Common myeloid progenitor, CD34-positive (primary cell): ENCODE results near the gene CDC14A.

Experiments
- CTCF ChIA-PET: fragments of 350-600 bp; sonication (Branson Sonifier 250); formaldehyde crosslinking; loops from one replicate; lab custom pipeline; 2021; ENCODE audit warnings: antibody characterized with exemption; lab: Charles Lee
- POLR2A ChIA-PET: fragments of 350-600 bp; sonication (Branson Sonifier 250); formaldehyde crosslinking; loops from one replicate; lab custom pipeline; 2021; ENCODE audit warnings: antibody characterized with exemption; lab: Charles Lee
- DNase-seq, 3 donors: peaks; one replicate each; pipeline versions ENCODE4 v3.0.0 to v3.0.0-alpha.2; 2013
- H3K27ac ChIP-seq, 2 experiments: 1 replicate in 1 of 2; 2 replicates in 1 of 2; pipeline ENCODE4 v1.7.0; 2013; ENCODE audit warnings: inconsistent platforms in 2 of 2, low read length in 2 of 2, mild to moderate bottlenecking in 2 of 2, low read depth in 1 of 2, moderate library complexity in 1 of 2; ENCODE audit not compliant: severe bottlenecking in 2 of 2, insufficient read depth in 1 of 2, poor library complexity in 1 of 2
- H3K27me3 ChIP-seq, 5 experiments: replicated peaks in 2 of 5; 1 replicate in 3 of 5; 2 replicates in 2 of 5; pipeline versions ENCODE4 v1.6.1 to v1.7.0; 2013; ENCODE audit warnings: low read length in 4 of 5, mild to moderate bottlenecking in 2 of 5, moderate library complexity in 2 of 5, inconsistent platforms in 1 of 5; ENCODE audit not compliant: insufficient read depth in 5 of 5, control insufficient read depth in 4 of 5
- H3K36me3 ChIP-seq, 4 experiments: 1 replicate in 2 of 4; 2 replicates in 2 of 4; pipeline versions ENCODE4 v1.6.1 to v1.7.0; 2013; ENCODE audit warnings: low read length in 3 of 4, control low read depth in 1 of 4, mild to moderate bottlenecking in 1 of 4; ENCODE audit not compliant: control insufficient read depth in 4 of 4, insufficient read depth in 4 of 4
- H3K4me1 ChIP-seq, 4 experiments: 1 replicate in 3 of 4; 2 replicates in 1 of 4; pipeline versions ENCODE4 v1.6.1 to v1.7.1; 2013; ENCODE audit warnings: low read length in 3 of 4, mild to moderate bottlenecking in 3 of 4, control low read depth in 1 of 4, inconsistent platforms in 1 of 4, moderate library complexity in 1 of 4; ENCODE audit not compliant: control insufficient read depth in 4 of 4, insufficient read depth in 4 of 4; ENCODE audit errors: control extremely low read depth in 1 of 4
- H3K4me3 ChIP-seq, 7 experiments: 1 replicate in 4 of 7; 2 replicates in 3 of 7; pipeline versions ENCODE4 v1.5.1 to v1.7.0; 2013; ENCODE audit warnings: mild to moderate bottlenecking in 7 of 7, low read length in 6 of 7, moderate library complexity in 6 of 7, inconsistent platforms in 2 of 7, low read depth in 2 of 7, control low read depth in 1 of 7; ENCODE audit not compliant: insufficient read depth in 4 of 7, control insufficient read depth in 1 of 7; ENCODE audit errors: extremely low read depth in 1 of 7
- H3K9me3 ChIP-seq, 5 experiments: 1 replicate in 4 of 5; 2 replicates in 1 of 5; pipeline versions ENCODE4 v1.6.1 to v1.7.1; 2013; ENCODE audit warnings: low read length in 4 of 5, mild to moderate bottlenecking in 2 of 5, inconsistent platforms in 1 of 5, low read depth in 1 of 5, moderate library complexity in 1 of 5; ENCODE audit not compliant: control insufficient read depth in 4 of 5, insufficient read depth in 2 of 5; ENCODE audit errors: control extremely low read depth in 1 of 5
- WGBS: methylation state at CpG from one replicate; pipeline ENCODE4 v1.1.5; 2013; ENCODE audit not compliant: insufficient coverage; 5-methylcytosine and 5-hydroxymethylcytosine counted together

CDC14A gene

DNA sequence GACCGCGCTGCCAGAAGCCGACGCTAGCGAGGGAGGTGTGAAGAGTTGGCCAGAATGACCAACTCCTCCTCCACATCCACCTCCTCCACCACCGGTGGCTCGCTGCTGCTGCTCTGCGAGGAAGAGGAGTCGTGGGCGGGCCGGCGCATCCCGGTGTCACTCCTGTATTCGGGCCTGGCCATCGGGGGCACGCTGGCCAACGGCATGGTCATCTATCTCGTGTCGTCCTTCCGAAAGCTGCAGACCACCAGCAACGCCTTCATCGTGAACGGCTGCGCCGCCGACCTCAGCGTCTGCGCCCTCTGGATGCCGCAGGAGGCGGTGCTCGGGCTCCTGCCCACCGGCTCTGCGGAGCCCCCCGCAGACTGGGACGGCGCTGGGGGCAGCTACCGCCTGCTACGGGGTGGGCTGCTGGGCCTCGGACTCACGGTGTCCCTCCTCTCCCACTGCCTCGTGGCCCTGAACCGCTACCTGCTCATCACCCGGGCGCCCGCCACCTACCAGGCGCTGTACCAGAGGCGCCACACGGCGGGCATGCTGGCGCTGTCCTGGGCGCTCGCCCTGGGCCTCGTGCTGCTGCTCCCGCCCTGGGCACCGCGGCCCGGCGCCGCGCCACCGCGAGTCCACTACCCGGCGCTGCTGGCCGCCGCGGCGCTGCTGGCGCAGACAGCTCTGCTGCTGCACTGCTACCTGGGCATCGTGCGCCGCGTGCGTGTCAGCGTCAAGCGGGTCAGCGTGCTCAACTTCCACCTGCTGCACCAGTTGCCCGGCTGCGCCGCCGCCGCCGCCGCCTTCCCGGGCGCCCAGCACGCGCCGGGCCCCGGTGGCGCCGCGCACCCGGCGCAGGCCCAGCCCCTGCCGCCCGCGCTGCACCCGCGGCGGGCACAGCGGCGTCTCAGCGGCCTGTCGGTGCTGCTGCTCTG lies 186.9 kb downstream of the CDC14A start:
- ChIA-PET CTCF (interaction anchor here (0.7 to 1.7 kb wide), 8 partner anchors 9 to 514 kb away, joined by 3 to 5 read pairs (median 4); no protein-coding TSS in a partner anchor), POLR2A (no interaction called here)
- no peak overlapping the region for H3K27ac ChIP-seq
- peaks cover 0 to 33% (median 20%) of the 10 kb centered on the region in 4 experiments for H3K4me1 ChIP-seq
- H3K36me3 ChIP-seq: no peaks in the 10 kb centered on the region
- H3K27me3 ChIP-seq: peaks cover 7 to 35% (median 11%) of the 10 kb centered on the region in 5 experiments
- peak overlapping the region; percentile 24 to 74 (median 52) for H3K4me3 ChIP-seq
- WGBS: under 1% methylated on average over 82 of the region's 105 CpGs
- no peaks in the 10 kb centered on the region for H3K9me3 ChIP-seq
- DNase-seq: peak; percentile 25 to 62 (median 46)

GRCh38 chr1:100539836-100540536 lies 187.7 kb downstream of the CDC14A start:
- peak overlapping the region in 6 of 7 experiments; percentile 24 to 74 (median 50) for H3K4me3 ChIP-seq
- H3K9me3 ChIP-seq: no peaks in the 10 kb centered on the region
- peak; percentile 16 to 65 (median 49) for DNase-seq
- no peaks in the 10 kb centered on the region for H3K36me3 ChIP-seq
- peaks cover 0 to 29% (median 20%) of the 10 kb centered on the region in 4 experiments for H3K4me1 ChIP-seq
- peaks cover 7 to 35% (median 11%) of the 10 kb centered on the region in 5 experiments for H3K27me3 ChIP-seq
- POLR2A ChIA-PET: no interaction called here
- 4% methylated on average over 46 of the region's 57 CpGs for WGBS
- H3K27ac ChIP-seq: no peak overlapping the region
- CTCF ChIA-PET: no interaction called here

- Histone ChIP-seq H3K27ac (no peak overlapping the region), H3K4me3 (no peak overlapping the region), H3K9me3 (no peaks in the 10 kb centered on the region), H3K36me3 (no peaks in the 10 kb centered on the region), H3K4me1 (peaks cover 0 to 23% (median 18%) of the 10 kb centered on the region in 4 experiments), H3K27me3 (peaks cover 7 to 34% (median 11%) of the 10 kb centered on the region in 5 experiments)
- ChIA-PET POLR2A (no interaction called here), CTCF (interaction anchor here (0.9 to 2.4 kb wide), 10 partner anchors 8 to 326 kb away, joined by 3 to 13 read pairs (median 3); no protein-coding TSS in a partner anchor)
- no peak for DNase-seq
- 83% methylated on average over 2 of the region's 2 CpGs for WGBS
Observed at GRCh38 chr1:100542285-100542684, 190.0 kb downstream of the CDC14A start.

- H3K27ac ChIP-seq: no peak overlapping the region
- ChIA-PET CTCF (interaction anchor here (0.9 to 2.4 kb wide), 11 partner anchors 9 to 324 kb away, joined by 3 to 13 read pairs (median 4); no protein-coding TSS in a partner anchor), POLR2A (no interaction called here)
- 100% methylated on average over 1 of the region's 2 CpGs for WGBS
- H3K4me1 ChIP-seq: peaks cover 0 to 15% (median 15%) of the 10 kb centered on the region in 4 experiments
- no peak overlapping the region for H3K4me3 ChIP-seq
- peaks cover 7 to 27% (median 9%) of the 10 kb centered on the region in 5 experiments for H3K27me3 ChIP-seq
- DNase-seq: peak; percentile 44 to 71 (median 67)
- no peaks in the 10 kb centered on the region for H3K36me3 ChIP-seq
- no peaks in the 10 kb centered on the region for H3K9me3 ChIP-seq
Observed at GRCh38 chr1:100543640-100544039, 191.3 kb downstream of the CDC14A start.

GRCh38 chr1:100544791-100545190 lies 192.5 kb downstream of the CDC14A start:
- peaks cover 4 to 19% (median 9%) of the 10 kb centered on the region in 5 experiments for H3K27me3 ChIP-seq
- H3K36me3 ChIP-seq: no peaks in the 10 kb centered on the region
- 95% methylated on average over 3 of the region's 4 CpGs for WGBS
- POLR2A ChIA-PET: no interaction called here
- no peak for DNase-seq
- peaks cover 0 to 2% (median 0%) of the 10 kb centered on the region in 5 experiments for H3K9me3 ChIP-seq
- CTCF ChIA-PET: no interaction called here
- H3K4me1 ChIP-seq: peaks cover 0 to 4% (median 4%) of the 10 kb centered on the region in 4 experiments
- H3K4me3 ChIP-seq: no peak overlapping the region
- no peak overlapping the region for H3K27ac ChIP-seq

DNA sequence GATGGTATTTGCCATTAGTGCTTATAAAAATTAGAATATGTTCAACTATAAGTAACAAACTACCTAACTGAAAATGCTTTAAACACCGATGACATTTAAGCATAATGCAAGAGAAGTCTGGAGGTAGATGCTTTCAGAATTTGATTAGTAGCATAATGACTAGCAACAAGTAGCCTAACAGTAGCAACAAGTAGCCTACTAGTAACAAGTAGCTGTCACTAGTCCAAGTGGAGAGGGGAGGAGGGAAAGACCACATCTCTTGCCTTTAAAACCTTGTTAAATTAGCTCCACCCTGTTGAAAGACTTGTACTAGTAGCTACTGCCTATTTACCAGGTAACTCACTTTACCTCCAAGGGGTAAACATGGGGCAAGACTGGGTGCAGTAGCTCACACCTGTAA lies 193.5 kb downstream of the CDC14A start:
- POLR2A ChIA-PET: no interaction called here
- Histone ChIP-seq H3K9me3 (peaks cover 0 to 3% (median 2%) of the 10 kb centered on the region in 5 experiments), H3K36me3 (no peaks in the 10 kb centered on the region), H3K4me3 (no peak overlapping the region), H3K4me1 (no peaks in the 10 kb centered on the region), H3K27me3 (peaks cover 0 to 8% (median 4%) of the 10 kb centered on the region in 5 experiments), H3K27ac (no peak overlapping the region)
- CTCF ChIA-PET: no interaction called here
- DNase-seq: no peak
- no CpG with 5 or more reads among the region's 1 CpG for WGBS
